Measurements from ENCODE around the gene TPCN1.

TPCN1 gene

DNA sequence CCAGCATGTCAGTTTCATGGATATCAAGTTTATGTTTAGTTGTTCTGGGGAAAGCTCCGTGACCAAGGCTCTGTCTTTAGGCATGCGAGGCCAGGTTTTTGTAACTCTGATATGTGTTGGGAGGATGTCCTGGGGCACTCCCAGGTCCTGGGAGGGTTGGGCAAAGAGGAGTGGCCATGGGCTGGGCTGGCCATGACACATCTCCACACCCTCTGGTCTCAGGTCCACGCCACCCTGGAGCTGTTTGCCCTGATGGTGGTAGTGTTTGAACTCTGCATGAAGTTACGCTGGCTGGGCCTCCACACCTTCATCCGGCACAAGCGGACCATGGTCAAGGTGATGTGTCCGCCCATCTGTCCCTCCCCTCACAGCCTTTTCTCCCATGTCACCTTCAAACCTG lies 46.4 kb downstream of the TPCN1 start:
- in situ Hi-C loops (cut with HindIII; ENCODE audit: low pct_unique_long_range_greater_than_20kb, low sequenced_read_pairs), result no loop called here
- TF ChIP-seq JUND (IDR thresholded peaks at IDR 0.05; ENCODE audit: low read depth), result no peak
- DNase-seq (ENCODE audit: low read depth in 1 of 2, low spot score in 1 of 2), result no peak

DNA sequence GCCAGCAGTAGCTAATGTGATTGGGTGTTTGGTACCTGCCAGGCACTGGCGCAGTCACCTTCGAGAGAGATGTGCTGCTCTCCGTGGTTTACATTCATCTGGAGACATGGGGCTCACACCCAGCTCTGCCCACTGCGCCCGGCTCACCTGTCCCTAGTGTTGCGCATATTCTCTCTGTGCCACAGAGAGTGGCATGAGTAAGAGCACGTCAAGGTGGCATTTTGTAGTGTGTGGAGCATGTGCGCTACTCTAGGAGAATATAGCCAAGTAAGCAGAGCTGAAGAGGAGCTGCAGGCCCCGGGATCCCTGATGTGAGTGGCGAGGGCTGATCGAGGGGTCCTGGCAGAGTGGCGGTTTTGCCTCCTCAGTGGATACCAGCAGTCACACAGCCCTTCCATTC lies 46.9 kb downstream of the TPCN1 start:
- DNase-seq (ENCODE audit: low read depth in 1 of 2, low spot score in 1 of 2), result no peak
- TF ChIP-seq JUND (IDR thresholded peaks at IDR 0.05; ENCODE audit: low read depth), result no peak
- in situ Hi-C loops (cut with HindIII; ENCODE audit: low pct_unique_long_range_greater_than_20kb, low sequenced_read_pairs), result no loop called here

DNA sequence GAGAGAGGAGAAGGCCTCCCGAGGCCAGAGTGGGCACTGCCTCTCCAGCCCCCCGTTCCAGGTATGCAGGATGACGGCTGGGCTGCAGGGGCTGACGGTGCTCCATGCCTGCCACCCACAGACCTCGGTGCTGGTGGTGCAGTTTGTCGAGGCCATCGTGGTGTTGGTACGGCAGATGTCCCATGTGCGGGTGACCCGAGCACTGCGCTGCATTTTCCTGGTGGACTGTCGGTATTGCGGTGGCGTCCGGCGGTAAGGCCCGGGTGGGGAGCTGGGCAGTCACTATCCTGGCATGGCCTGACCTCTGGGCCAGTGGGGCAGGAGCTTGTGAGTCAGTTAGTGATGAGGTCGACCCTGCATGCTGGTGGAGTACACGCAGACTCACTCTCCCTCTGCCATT lies 47.4 kb downstream of the TPCN1 start:
- no peak for DNase-seq (ENCODE audit: low read depth in 1 of 2, low spot score in 1 of 2)
- no peak for TF ChIP-seq JUND (IDR thresholded peaks at IDR 0.05; ENCODE audit: low read depth)
- in situ Hi-C loops (cut with HindIII; ENCODE audit: low pct_unique_long_range_greater_than_20kb, low sequenced_read_pairs), result no loop called here

DNA sequence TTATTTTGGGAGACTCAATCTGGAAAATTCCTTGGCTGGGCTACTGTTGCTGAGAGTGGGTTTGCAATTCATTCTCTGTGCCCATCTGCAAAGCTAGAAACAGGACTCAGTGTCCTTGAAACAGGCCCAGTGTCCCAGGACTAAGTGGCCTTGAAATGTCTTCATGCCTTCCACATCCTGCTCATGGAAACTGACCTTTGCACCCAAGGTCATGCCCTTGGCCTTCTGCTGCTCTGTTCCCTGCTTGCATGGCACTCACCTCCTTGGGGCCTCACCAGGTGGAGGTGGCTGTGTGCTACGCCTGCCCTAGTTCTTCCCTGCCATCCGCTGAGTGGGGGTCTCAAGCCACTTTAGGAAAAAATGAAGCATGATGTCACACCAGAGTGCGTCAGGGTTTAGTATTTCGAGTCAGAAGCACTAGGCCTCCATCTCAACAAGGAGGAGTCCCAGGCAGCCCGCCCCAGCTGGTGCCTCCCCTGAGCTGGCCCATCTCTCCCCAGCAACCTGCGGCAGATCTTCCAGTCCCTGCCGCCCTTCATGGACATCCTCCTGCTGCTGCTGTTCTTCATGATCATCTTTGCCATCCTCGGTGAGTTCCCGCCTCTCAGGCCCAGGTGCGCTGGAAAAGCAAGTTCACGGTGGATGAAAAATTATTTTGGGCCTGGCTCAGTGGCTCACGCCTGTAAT lies 48.1 kb downstream of the TPCN1 start:
- DNase-seq (ENCODE audit: low read depth in 1 of 2, low spot score in 1 of 2), result no peak
- no peak for TF ChIP-seq JUND (IDR thresholded peaks at IDR 0.05; ENCODE audit: low read depth)
- in situ Hi-C loops (cut with HindIII; ENCODE audit: low pct_unique_long_range_greater_than_20kb, low sequenced_read_pairs), result no loop called here

DNA sequence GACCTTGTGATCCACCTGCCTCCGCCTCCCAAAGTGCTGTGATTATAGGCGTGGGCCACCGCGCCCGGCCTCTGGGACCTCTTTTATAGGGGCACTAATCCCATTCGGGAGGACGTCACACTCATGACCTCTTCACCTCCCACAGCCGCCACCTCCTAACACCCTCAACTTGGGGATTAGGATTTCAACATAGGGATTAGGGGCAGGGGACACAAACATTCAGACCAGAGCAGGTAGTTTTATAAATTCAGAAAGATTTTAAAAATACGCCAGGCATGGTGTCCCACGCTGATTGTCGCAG lies 49.4 kb downstream of the TPCN1 start:
- DNase-seq (ENCODE audit: low read depth in 1 of 2, low spot score in 1 of 2), result no peak

DNA sequence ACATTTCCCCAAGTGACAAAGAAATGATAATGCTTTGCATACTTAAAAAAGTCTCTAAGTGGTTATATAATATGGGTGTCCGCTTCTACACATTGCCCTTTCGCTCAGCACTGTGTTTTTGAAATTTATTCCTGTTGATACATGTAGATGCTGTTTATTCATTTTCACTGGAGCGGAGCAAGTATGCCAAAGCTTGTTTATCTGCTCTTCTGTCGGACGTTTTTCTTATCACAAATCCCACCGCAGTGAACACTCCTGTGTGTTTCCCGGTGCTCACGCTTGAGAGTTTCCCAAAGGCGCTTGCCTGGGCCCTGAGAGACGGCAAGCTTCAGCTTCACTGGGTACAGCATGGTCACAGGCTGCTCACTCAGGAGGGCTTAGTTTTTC lies 50.2 kb downstream of the TPCN1 start:
- no peak for DNase-seq (ENCODE audit: low read depth in 1 of 2, low spot score in 1 of 2)
- TF ChIP-seq JUND (IDR thresholded peaks at IDR 0.05; ENCODE audit: low read depth), result no peak
- in situ Hi-C loops (cut with HindIII; ENCODE audit: low pct_unique_long_range_greater_than_20kb, low sequenced_read_pairs), result no loop called here

More for the DNA sequence above, 49.4 kb downstream of the TPCN1 start:
- TF ChIP-seq JUND (IDR thresholded peaks at IDR 0.05; ENCODE audit: low read depth), result no peak
- in situ Hi-C loops (cut with HindIII; ENCODE audit: low pct_unique_long_range_greater_than_20kb, low sequenced_read_pairs), result no loop called here

DNA sequence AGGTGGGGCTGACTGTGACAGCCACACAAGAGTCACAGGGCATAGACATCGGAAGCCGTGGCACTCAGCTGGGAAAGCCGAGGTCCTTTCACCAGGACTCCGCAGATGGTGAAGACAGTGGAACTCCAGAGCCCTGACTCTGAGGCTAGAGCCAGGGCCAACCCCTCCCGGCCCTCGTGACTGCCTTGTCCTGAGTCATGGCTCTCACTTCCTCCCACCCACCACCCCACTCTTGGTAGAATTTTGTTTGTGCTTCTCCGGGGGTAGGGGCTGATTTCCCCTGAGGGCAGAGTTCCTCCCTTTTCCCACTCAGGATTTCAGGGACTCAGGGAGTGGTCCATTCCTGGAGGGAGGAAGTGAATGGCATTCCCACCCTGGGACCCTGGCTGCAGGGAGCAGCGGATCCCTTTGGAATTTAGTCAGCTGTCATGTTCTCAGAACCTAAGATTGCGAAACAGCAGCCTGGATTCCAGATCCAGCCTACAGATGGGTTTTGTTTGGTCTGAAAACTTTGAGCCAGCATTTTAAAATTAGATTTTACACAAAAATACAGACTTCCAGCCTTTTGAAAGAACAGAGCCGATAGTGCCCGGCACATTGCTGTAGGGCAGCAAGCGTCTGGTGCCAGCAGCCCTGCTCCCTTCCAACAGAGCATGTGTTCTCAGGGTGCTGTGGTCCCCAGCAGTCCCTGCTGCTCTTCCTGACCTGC lies 50.7 kb downstream of the TPCN1 start:
- no peak for DNase-seq (ENCODE audit: low read depth in 1 of 2, low spot score in 1 of 2)
- in situ Hi-C loops (cut with HindIII; ENCODE audit: low pct_unique_long_range_greater_than_20kb, low sequenced_read_pairs), result no loop called here
- TF ChIP-seq JUND (IDR thresholded peaks at IDR 0.05; ENCODE audit: low read depth), result no peak

DNA sequence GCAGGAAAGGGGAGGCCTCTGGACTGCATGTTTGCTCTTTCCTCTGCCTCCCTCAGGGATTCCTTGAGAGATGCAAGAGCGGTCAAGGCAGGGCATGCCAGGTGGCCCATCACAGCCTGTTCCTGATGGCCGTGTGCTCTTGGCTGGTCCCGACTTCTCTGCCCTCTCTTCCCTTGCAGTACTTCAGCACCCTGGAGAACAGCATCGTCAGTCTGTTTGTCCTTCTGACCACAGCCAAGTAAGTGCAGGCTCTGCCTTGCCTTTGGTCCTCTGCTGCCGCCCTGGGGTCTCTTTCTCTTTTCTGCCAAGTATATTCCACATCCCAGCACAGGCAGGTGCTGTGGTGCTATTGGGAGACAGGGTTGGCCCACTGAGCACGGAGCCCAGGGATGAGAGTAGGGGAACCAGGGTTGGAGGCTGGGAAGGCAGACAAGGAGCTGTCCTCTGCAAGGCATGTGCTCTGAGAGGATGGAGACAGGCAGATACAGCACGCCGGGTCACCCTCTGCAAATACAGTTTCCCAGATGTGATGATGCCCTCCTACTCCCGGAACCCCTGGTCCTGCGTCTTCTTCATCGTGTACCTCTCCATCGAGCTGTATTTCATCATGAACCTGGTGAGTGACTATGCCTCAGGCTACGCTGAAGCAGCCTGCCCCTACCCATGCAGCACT lies 51.9 kb downstream of the TPCN1 start:
- DNase-seq (ENCODE audit: low read depth in 1 of 2, low spot score in 1 of 2), result peak in 1 of 2 experiments; percentile 20
- in situ Hi-C loops (cut with HindIII; ENCODE audit: low pct_unique_long_range_greater_than_20kb, low sequenced_read_pairs), result no loop called here
- TF ChIP-seq JUND (IDR thresholded peaks at IDR 0.05; ENCODE audit: low read depth), result no peak

DNA sequence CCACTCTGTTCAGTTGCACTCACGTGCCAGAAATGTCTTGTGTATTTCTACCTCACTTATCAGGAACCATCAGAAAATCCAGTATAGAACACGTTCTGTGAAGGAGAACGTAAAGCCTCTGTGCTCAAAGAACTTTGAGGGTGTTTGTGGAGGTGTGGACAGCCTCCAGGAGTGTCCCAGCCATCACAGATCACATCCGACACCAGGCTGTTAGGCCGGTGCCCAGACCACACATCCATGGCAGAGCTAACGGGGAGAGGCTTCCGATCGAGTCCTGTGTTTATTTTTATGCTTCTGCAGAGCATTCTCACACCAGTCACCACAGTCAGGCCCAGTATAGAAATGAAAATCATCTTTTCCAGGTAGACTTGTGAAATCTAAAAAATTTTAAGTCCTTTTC lies 53.6 kb downstream of the TPCN1 start:
- in situ Hi-C loops (cut with HindIII; ENCODE audit: low pct_unique_long_range_greater_than_20kb, low sequenced_read_pairs), result no loop called here
- no peak for DNase-seq (ENCODE audit: low read depth in 1 of 2, low spot score in 1 of 2)
- no peak for TF ChIP-seq JUND (IDR thresholded peaks at IDR 0.05; ENCODE audit: low read depth)

DNA sequence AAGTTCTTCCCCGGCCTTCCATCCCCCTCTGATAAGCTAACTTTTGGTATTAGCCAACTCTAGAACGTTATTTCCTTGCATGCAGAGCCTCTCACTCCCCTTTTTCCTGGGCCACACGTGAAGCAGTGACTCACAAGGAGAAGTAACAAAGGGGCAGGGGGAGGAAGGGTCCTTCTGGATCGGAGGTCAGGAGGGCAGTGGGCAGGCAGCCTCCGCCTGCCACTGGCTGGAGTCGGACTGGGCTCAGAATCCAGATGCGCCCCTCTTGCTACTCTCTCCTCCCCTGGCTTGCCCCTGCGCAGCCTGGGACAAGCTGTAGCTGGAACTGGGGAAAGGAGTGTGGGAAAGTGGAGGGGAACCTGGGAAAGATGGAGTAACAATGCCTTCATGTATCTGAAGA lies 55.0 kb downstream of the TPCN1 start:
- in situ Hi-C loops (cut with HindIII; ENCODE audit: low pct_unique_long_range_greater_than_20kb, low sequenced_read_pairs), result no loop called here
- DNase-seq (ENCODE audit: low read depth in 1 of 2, low spot score in 1 of 2), result no peak
- no peak for TF ChIP-seq JUND (IDR thresholded peaks at IDR 0.05; ENCODE audit: low read depth)

DNA sequence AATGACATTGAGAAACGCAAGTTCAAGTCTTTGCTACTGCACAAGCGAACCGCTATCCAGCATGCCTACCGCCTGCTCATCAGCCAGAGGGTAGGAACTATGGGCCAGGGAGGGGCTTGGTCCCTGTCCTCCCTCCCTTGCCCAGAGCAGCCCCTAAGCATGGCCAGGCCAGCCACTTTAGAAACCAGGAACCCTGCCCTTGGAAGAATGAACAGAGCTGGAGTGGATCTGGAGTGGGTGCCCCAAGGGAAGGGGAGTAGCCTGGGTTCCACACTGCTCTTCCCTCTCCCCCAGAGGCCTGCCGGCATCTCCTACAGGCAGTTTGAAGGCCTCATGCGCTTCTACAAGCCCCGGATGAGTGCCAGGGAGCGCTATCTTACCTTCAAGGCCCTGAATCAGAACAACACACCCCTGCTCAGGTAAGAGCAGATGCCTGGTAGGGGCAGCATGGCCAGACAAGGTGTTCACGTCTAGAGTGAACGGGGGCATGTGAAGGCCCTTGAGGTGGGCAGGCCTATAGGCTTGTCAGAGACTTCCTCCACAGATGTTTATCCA lies 55.8 kb downstream of the TPCN1 start:
- DNase-seq (ENCODE audit: low read depth in 1 of 2, low spot score in 1 of 2), result no peak
- in situ Hi-C loops (cut with HindIII; ENCODE audit: low pct_unique_long_range_greater_than_20kb, low sequenced_read_pairs), result no loop called here
- no peak for TF ChIP-seq JUND (IDR thresholded peaks at IDR 0.05; ENCODE audit: low read depth)

DNA sequence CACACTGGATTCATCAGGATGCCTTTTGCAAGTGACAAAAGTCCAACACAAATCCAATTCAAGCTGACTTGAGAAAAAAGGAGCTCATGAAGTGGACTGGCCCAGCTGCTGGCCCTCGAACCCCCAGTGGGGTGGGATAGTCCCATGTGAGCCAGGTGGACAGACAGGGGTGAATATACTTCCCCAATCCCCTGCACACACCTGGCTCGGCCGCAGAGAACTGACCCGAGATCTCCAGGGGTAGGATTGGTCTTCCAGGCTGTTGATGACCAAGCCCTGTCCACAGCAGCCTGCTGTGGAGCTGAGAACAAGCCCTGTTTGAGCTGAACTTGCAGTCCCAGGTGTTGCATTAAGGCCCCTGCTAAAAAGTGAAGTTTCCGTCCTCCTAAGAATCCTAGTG lies 56.2 kb downstream of the TPCN1 start:
- no peak for TF ChIP-seq JUND (IDR thresholded peaks at IDR 0.05; ENCODE audit: low read depth)
- no peak for DNase-seq (ENCODE audit: low read depth in 1 of 2, low spot score in 1 of 2)
- in situ Hi-C loops (cut with HindIII; ENCODE audit: low pct_unique_long_range_greater_than_20kb, low sequenced_read_pairs), result no loop called here

DNA sequence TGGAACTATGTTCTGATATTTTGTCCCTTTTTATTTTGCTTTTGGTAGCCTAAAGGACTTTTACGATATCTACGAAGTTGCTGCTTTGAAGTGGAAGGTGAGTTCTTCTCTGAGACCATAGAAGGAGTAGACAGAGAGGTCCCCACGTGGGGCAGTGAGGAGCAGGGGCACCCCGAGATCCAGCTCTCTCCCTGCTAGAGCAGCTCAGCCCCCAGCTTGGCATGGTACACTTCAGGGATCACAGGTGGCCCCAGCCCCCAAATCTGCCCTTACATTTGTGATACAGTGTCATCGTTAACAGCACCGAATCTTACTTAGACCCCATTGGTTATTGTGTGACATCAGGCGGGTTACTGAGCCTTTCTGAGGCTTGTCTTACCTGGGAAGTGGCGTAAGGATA lies 56.9 kb downstream of the TPCN1 start:
- no peak for TF ChIP-seq JUND (IDR thresholded peaks at IDR 0.05; ENCODE audit: low read depth)
- in situ Hi-C loops (cut with HindIII; ENCODE audit: low pct_unique_long_range_greater_than_20kb, low sequenced_read_pairs), result no loop called here
- no peak for DNase-seq (ENCODE audit: low read depth in 1 of 2, low spot score in 1 of 2)

Measured in T47D (cell line).